Lung (tissue), 12 donors: Measurements from ENCODE around the gene DUS2. TPM values are rescaled to one million over a fixed set of nuclear protein-coding genes. Genes with fewer than 3 reads are reported as not detected.

Experiments
- ATAC-seq: fragments of 200-7000 bp; cut with Tn5 transposase; one replicate; pipeline ENCODE4 v1.9.1; 2020; ENCODE audit warnings: moderate number of reproducible peaks; ENCODE audit not compliant: insufficient read depth, low FRiP score
- DNase-seq, 3 donors: peaks; one replicate each; pipeline ENCODE4 v3.0.0-alpha.2; 2013 to 2017
- H3K27ac ChIP-seq, 2 donors: one replicate each; pipeline ENCODE4 v1.5.1; 2013; ENCODE audit warnings: mild to moderate bottlenecking in 2 of 2, moderate library complexity in 2 of 2, control low read depth in 1 of 2, inconsistent platforms in 1 of 2, low read depth in 1 of 2, low read length in 1 of 2
- H3K27me3 ChIP-seq, 3 donors: one replicate each; pipeline ENCODE4 v1.5.1; 2013; ENCODE audit warnings: low read length in 2 of 3; ENCODE audit not compliant: control insufficient read depth in 3 of 3, insufficient read depth in 3 of 3
- H3K36me3 ChIP-seq, 4 donors: one replicate each; pipeline ENCODE4 v1.5.1; 2013; ENCODE audit warnings: low read length in 4 of 4, mild to moderate bottlenecking in 1 of 4, moderate library complexity in 1 of 4; ENCODE audit not compliant: control insufficient read depth in 4 of 4, insufficient read depth in 4 of 4
- H3K4me1 ChIP-seq, 5 donors: one replicate each; pipeline ENCODE4 v1.5.1; 2013; ENCODE audit warnings: low read length in 5 of 5, mild to moderate bottlenecking in 2 of 5, moderate library complexity in 1 of 5; ENCODE audit not compliant: control insufficient read depth in 5 of 5, insufficient read depth in 5 of 5
- H3K4me3 ChIP-seq: one replicate; pipeline ENCODE4 v1.5.1; 2013; ENCODE audit warnings: mild to moderate bottlenecking, control low read depth, moderate library complexity
- H3K9ac ChIP-seq, 2 donors: one replicate each; pipeline ENCODE4 v1.5.1; 2013; ENCODE audit warnings: low read length in 2 of 2, control low read depth in 1 of 2; ENCODE audit not compliant: insufficient read depth in 1 of 2
- H3K9me3 ChIP-seq, 4 donors: one replicate each; pipeline ENCODE4 v1.5.1; 2013; ENCODE audit warnings: low read length in 3 of 4, mild to moderate bottlenecking in 1 of 4, moderate library complexity in 1 of 4; ENCODE audit not compliant: control insufficient read depth in 4 of 4, insufficient read depth in 3 of 4
- WGBS, 2 donors: extraction: QIAGEN DNeasy Blood & Tissue Kit; methylation state at CpG; one replicate each; pipeline ENCODE4 v1.1.7; 2013; 5-methylcytosine and 5-hydroxymethylcytosine counted together
- polyA plus RNA-seq, 2 donors: library from polyadenylated mRNA; stranded (reverse); fragments of 200-250 nt; gene quantifications; one replicate each; pipeline ENCODE4 v1.2.1, GENCODE V29; 2013
- total RNA-seq, 2 donors: library from RNA; depleted of rRNA in 1 of 2; stranded (reverse); fragments of >200 nt in 1 of 2; gene quantifications; one replicate each; pipeline ENCODE4 v1.2.1, GENCODE V29; 2014 to 2021
- TF ChIP-seq, protein P1 (sequence below): IDR thresholded peaks from 2 replicates; pipeline ENCODE4 v1.5.1; 2012; ENCODE audit warnings: mild to moderate bottlenecking; ENCODE audit errors: control extremely low read depth, extremely low read depth
- donor health status: control.
- donor health status: control.
- donor health status: Bipolar disorder and iron deficiency.
- donor health status: healthy.
- donor health status: DM: yes; HTN: yes; CAD: no.

Gene DUS2
- total and polyA plus RNA-seq, 4 donors, result 8.1 to 17.1 (median 13.7) TPM

DNA sequence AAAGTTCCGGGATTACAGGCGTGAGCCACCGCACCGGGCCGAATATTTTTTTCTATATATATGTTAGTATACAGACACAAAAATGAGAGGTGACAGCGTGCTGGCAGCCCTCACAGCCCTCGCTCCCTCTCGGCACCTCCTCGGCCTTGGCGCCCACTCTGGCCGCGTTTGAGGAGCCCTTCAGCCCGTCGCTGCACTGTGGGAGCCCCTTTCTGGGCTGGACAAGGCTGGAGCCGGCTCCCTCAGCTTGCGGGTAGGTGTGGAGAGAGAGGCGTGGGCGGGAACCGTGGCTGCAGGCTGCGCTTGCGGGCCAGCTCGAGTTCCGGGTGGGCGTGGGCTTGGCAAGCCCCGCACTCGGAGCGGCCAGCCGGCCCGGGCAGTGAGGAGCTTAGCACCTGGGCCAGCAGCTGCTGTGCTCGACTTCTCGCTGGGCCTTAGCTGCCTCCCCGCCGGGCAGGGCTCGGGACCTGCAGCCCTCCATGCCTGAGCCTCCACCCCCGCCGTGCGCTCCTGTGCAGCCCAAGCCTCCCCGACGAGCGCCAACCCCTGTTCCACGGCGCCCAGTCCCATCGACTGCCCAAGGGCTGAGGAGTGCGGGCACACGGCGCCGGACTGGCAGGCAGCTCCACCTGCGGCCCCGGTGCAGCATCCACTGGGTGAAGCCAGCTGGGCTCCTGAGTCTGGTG lies 40.9 kb upstream of the DUS2 start:
- whole genome bisulfite sequencing, 2 donors, result 96% methylated on average over 47 to 49 of the region's 49 CpGs
- DNase-seq, result no peak
- Histone ChIP-seq H3K36me3 (no peaks in the 10 kb centered on the region), H3K9me3 (no peaks in the 10 kb centered on the region), H3K27ac (no peak overlapping the region), H3K4me1 (peaks cover 0 to 5% (median 0%) of the 10 kb centered on the region in 5 donors), H3K4me3 (no peak overlapping the region), H3K27me3 (no peaks in the 10 kb centered on the region), H3K9ac (no peak overlapping the region)
- TF ChIP-seq, protein P1, sequence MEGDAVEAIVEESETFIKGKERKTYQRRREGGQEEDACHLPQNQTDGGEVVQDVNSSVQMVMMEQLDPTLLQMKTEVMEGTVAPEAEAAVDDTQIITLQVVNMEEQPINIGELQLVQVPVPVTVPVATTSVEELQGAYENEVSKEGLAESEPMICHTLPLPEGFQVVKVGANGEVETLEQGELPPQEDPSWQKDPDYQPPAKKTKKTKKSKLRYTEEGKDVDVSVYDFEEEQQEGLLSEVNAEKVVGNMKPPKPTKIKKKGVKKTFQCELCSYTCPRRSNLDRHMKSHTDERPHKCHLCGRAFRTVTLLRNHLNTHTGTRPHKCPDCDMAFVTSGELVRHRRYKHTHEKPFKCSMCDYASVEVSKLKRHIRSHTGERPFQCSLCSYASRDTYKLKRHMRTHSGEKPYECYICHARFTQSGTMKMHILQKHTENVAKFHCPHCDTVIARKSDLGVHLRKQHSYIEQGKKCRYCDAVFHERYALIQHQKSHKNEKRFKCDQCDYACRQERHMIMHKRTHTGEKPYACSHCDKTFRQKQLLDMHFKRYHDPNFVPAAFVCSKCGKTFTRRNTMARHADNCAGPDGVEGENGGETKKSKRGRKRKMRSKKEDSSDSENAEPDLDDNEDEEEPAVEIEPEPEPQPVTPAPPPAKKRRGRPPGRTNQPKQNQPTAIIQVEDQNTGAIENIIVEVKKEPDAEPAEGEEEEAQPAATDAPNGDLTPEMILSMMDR, result no peak
- no peak for ATAC-seq

DNA sequence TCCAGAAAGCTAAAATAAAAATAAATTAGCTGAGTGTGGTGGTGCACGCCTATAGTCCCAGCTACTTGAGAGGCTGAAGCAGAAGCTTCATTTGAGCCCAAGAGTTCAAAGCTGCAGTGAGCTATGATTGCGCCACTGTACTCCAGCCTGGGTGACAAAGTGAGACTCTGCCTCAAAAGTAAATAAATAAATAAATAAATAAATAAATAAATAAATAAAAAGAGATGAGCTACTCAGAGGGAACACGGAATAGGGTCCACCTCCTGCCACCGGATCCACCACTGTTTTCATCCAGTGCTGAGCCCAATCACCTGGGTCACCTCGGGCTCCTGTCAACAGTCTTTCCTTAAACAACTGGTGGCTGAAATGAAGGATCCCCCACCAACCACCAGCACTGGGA lies 36.1 kb upstream of the DUS2 start:
- no peak for DNase-seq
- 84 to 89% methylated on average over 5 of the region's 5 CpGs for WGBS, 2 donors
- TF ChIP-seq, protein P1, result no peak
- Histone ChIP-seq H3K9ac (no peak overlapping the region), H3K27ac (no peak overlapping the region), H3K36me3 (no peaks in the 10 kb centered on the region), H3K9me3 (no peaks in the 10 kb centered on the region), H3K4me1 (peaks cover 0 to 7% (median 0%) of the 10 kb centered on the region in 5 donors), H3K27me3 (no peaks in the 10 kb centered on the region), H3K4me3 (no peak overlapping the region)
- ATAC-seq, result no peak

DNA sequence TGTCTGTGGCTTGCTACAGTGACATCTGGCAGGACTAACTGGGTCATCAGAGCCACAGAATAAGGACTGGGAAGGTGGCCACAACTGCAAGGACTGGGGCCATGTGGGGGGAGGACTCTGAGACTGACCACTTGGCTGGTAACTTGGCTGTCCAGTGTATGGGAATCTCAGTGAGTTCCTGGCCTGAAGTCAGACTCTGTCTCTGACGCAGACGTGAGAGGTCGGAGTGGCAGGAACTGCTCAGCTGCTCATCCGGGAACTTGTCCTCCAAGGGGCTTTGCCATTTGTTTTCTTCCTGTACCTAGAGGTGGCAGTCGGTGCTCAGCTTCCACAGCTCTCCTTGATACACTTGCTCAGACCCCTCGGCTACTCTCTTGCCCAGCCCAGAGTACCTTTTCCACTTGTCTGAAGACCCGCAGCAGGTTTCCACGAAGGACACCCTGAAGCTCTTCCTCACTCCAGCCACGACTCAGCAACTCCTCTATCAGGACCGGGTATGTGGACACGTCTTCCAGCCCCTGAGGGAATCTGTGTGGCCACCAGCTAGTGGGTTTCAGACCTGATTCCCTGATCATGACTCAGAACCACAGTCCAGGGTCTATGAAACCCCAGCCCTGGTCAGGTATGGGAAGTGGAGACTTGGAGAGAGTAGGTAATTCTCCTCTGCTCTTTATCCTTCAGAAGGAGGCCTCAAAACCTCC lies 35.5 kb upstream of the DUS2 start:
- H3K27ac ChIP-seq, result peak overlapping the region in 1 of 2 donors; percentile 23
- no peaks in the 10 kb centered on the region for H3K36me3 ChIP-seq
- WGBS, 2 donors, result 60 to 65% methylated on average over 11 of the region's 11 CpGs
- H3K9me3 ChIP-seq, result no peaks in the 10 kb centered on the region
- TF ChIP-seq, protein P1, result no peak
- no peaks in the 10 kb centered on the region for H3K27me3 ChIP-seq
- no peak overlapping the region for H3K9ac ChIP-seq
- no peak overlapping the region for H3K4me3 ChIP-seq
- ATAC-seq, result no peak
- peak in 1 of 3 donors; percentile 41 for DNase-seq
- H3K4me1 ChIP-seq, result peaks cover 0 to 7% (median 0%) of the 10 kb centered on the region in 5 donors
